ENCODE data around the gene HSF2.
"Not testable (repeated sequence)": the region's sequence is repeated elsewhere in the genome, so short reads cannot be mapped to it uniquely, and the experiment has no call there.

The HSF2 gene

DNA sequence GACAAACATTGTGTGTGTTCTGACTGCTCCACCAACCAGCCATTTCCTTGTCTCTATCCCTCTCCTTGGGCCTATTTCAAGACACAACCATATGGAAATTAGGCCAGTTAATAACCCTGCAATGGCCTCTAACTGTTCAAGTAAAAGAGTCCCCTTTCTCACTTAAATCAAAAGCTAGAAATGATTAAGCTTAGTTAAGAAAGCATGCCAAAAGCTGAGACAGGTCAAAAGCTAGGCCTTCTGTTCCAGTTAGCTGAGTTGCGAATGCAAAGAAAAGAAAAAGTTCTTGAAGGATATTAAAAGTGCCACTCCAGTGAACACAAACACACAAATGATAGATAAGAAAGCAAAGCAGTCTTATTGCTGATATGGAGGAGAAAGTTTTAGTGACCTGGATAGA lies 49.6 kb downstream of the HSF2 start:
- DNase-seq (ENCODE audit: low read depth, low spot score): no peak
- POLR2A ChIA-PET: no interaction called here
- TF ChIP-seq, protein P1, sequence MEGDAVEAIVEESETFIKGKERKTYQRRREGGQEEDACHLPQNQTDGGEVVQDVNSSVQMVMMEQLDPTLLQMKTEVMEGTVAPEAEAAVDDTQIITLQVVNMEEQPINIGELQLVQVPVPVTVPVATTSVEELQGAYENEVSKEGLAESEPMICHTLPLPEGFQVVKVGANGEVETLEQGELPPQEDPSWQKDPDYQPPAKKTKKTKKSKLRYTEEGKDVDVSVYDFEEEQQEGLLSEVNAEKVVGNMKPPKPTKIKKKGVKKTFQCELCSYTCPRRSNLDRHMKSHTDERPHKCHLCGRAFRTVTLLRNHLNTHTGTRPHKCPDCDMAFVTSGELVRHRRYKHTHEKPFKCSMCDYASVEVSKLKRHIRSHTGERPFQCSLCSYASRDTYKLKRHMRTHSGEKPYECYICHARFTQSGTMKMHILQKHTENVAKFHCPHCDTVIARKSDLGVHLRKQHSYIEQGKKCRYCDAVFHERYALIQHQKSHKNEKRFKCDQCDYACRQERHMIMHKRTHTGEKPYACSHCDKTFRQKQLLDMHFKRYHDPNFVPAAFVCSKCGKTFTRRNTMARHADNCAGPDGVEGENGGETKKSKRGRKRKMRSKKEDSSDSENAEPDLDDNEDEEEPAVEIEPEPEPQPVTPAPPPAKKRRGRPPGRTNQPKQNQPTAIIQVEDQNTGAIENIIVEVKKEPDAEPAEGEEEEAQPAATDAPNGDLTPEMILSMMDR (IDR thresholded peaks at IDR 0.05; ENCODE audit: insufficient read depth, low read length, missing control alignments): no peak
- CTCF ChIA-PET: interaction anchor here (1.6 kb wide), 1 partner anchor 20 kb away, joined by 4 read pairs; no protein-coding TSS in a partner anchor
- H3K4me3 ChIP-seq (ENCODE audit: low read depth, low read length): no peak overlapping the region

GRCh38 chr6:122452509-122452908 lies 53.1 kb downstream of the HSF2 start:
- POLR2A ChIA-PET: no interaction called here
- CTCF ChIA-PET: no interaction called here
- TF ChIP-seq, protein P1 (IDR thresholded peaks at IDR 0.05; ENCODE audit: insufficient read depth, low read length, missing control alignments): no peak
- DNase-seq (ENCODE audit: low read depth, low spot score): no peak
- no peak overlapping the region for H3K4me3 ChIP-seq (ENCODE audit: low read depth, low read length)

GRCh38 chr6:122454673-122455072 lies 55.2 kb downstream of the HSF2 start:
- ChIA-PET CTCF (no interaction called here), POLR2A (no interaction called here)
- TF ChIP-seq, protein P1 (IDR thresholded peaks at IDR 0.05; ENCODE audit: insufficient read depth, low read length, missing control alignments): no peak
- no peak for DNase-seq (ENCODE audit: low read depth, low spot score)
- H3K4me3 ChIP-seq (ENCODE audit: low read depth, low read length): no peak overlapping the region

DNA sequence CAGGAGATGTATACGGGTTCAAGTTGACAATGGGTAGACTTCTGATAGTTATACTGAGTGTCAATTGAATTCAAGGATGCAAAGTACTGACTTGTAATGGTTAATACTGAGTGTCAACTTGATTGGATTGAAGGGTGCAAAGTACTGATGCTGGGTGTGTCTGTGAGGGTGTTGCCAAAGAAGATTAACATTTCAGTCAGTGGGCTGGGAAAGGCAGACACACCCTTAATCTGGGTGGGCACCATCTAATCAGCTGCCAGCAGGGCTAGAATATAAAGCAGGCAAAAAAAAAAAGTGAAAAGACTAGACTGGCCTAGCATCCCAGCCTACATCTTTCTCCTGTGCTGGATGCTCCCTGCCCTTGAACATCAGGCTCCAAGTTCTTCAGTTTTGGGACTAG lies 55.7 kb downstream of the HSF2 start:
- CTCF ChIA-PET; DNase-seq (ENCODE audit: low read depth, low spot score); H3K4me3 ChIP-seq (ENCODE audit: low read depth, low read length); POLR2A ChIA-PET: not testable (repeated sequence)

GRCh38 chr6:122458087-122458486 lies 58.6 kb downstream of the HSF2 start:
- H3K4me3 ChIP-seq (ENCODE audit: low read depth, low read length): no peak overlapping the region
- ChIA-PET CTCF (no interaction called here), POLR2A (no interaction called here)
- TF ChIP-seq, protein P1 (IDR thresholded peaks at IDR 0.05; ENCODE audit: insufficient read depth, low read length, missing control alignments): no peak
- DNase-seq (ENCODE audit: low read depth, low spot score): no peak

DNA sequence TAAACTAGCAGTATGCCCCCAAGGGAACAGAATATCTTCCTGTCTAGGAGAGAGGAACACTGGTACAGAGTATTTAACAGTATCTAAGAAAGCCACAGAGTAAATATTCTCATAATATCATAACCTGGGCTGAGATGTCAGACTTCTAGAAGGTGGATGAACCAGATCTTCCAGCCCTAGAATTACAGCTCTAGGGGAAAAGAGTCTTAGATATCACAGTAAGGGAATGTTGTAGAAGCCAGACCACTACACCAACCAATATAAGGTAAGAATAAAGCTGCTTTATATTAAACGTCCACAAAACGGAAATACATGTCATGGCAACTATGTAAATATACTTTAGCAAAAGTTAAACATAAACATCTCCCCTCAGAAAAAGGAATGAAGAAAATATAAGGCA lies 59.8 kb downstream of the HSF2 start:
- TF ChIP-seq, protein P1 (IDR thresholded peaks at IDR 0.05; ENCODE audit: insufficient read depth, low read length, missing control alignments): no peak
- ChIA-PET CTCF (interaction anchor here (0.9 kb wide), 1 partner anchor 33 kb away, joined by 3 read pairs; no protein-coding TSS in a partner anchor), POLR2A (no interaction called here)
- no peak overlapping the region for H3K4me3 ChIP-seq (ENCODE audit: low read depth, low read length)
- no peak for DNase-seq (ENCODE audit: low read depth, low spot score)

GRCh38 chr6:122459865-122460416 lies 60.5 kb downstream of the HSF2 start:
- DNase-seq (ENCODE audit: low read depth, low spot score); H3K4me3 ChIP-seq (ENCODE audit: low read depth, low read length); POLR2A ChIA-PET: not testable (repeated sequence)
- CTCF ChIA-PET: interaction anchor here (0.6 to 0.9 kb wide), 2 partner anchors 13 to 32 kb away, joined by 3 read pairs; no protein-coding TSS in a partner anchor
